ENCODE measurements around the gene GNAO1. TPM values are rescaled to one million over a fixed set of nuclear protein-coding genes. Genes with fewer than 3 reads are reported as not detected.

GNAO1 gene
- polyA plus RNA-seq, 1 of the 3 experiments (the other 2 are of a cell fraction), result 0.30 TPM

DNA sequence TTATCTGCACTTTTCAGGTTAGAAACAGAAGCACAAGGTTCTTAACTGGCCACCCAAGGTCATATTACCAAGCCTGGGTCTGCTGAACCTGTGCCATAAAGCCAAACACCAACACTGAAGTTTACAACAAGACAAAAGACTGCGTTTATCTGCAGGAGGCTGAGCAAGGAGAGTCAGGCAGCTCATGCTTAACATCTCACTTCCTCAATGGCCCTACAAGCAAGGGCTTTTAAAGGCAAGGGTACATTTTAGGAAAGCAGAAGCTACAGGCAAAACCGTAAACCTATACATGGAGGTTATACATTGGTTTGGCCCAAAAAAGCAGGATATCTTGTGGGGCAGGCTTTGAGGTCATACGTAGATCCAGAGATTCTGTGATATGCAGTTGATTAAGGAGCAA lies 91.2 kb downstream of the GNAO1 start:
- Histone ChIP-seq H3K9me3 (no peaks in the 10 kb centered on the region), H4K20me1 (ENCODE audit: insufficient read depth) (no peaks in the 10 kb centered on the region), H3K4me3 (ENCODE audit: low read depth in 2 of 2, low read length in 1 of 2) (no peak overlapping the region), H3K4me1 (ENCODE audit: control insufficient read depth in 1 of 2, insufficient read depth in 2 of 2, low read depth in 1 of 2, low read length in 1 of 2) (peaks cover 0 to 21% of the 10 kb centered on the region in 2 experiments; a peak in 1 of 4 replicates), H3K9me2 (no peaks in the 10 kb centered on the region), H2AFZ (ENCODE audit: low read depth) (no peak overlapping the region), H3K79me2 (ENCODE audit: insufficient read depth) (no peaks in the 10 kb centered on the region), H3K27ac (ENCODE audit: low read depth in 2 of 2, low read length in 1 of 2) (peak overlapping the region in 1 of 2 experiments; percentile 14; a peak in 1 of 4 replicates), H3K9ac (no peak overlapping the region), H3F3A (replicated peaks; ENCODE audit: insufficient read depth) (no peaks in the 10 kb centered on the region), H3K27me3 (ENCODE audit: insufficient read depth) (no peaks in the 10 kb centered on the region), H3K36me3 (replicated peaks in 1 of 2; ENCODE audit: control insufficient read depth in 1 of 2, insufficient read depth in 2 of 2, low read length in 1 of 2) (no peaks in the 10 kb centered on the region), H3K4me2 (no peak overlapping the region)
- TF ChIP-seq RCOR1 (IDR thresholded peaks at IDR 0.05; ENCODE audit: low read length) (no peak), EZH2phosphoT487 (IDR thresholded peaks at IDR 0.05; ENCODE audit: borderline replicate concordance, low read depth) (no peak), SMC3 (IDR thresholded peaks at IDR 0.05; ENCODE audit: low read depth, low read length) (no peak), FOSL2 (IDR thresholded peaks at IDR 0.05; ENCODE audit: borderline replicate concordance, low read depth) (no peak), RAD21 (IDR thresholded peaks at IDR 0.05; ENCODE audit: low read length) (no peak), JUND (IDR thresholded peaks at IDR 0.05) (no peak), FOXM1 (IDR thresholded peaks at IDR 0.05; ENCODE audit: low read depth) (no peak), TCF12 (IDR thresholded peaks at IDR 0.05) (no peak), FOXJ3 (CRISPR knock-in tag; IDR thresholded peaks at IDR 0.05) (no peak), RFX5 (IDR thresholded peaks at IDR 0.05; ENCODE audit: low read length) (no peak)
- TF ChIP-seq, protein P1, sequence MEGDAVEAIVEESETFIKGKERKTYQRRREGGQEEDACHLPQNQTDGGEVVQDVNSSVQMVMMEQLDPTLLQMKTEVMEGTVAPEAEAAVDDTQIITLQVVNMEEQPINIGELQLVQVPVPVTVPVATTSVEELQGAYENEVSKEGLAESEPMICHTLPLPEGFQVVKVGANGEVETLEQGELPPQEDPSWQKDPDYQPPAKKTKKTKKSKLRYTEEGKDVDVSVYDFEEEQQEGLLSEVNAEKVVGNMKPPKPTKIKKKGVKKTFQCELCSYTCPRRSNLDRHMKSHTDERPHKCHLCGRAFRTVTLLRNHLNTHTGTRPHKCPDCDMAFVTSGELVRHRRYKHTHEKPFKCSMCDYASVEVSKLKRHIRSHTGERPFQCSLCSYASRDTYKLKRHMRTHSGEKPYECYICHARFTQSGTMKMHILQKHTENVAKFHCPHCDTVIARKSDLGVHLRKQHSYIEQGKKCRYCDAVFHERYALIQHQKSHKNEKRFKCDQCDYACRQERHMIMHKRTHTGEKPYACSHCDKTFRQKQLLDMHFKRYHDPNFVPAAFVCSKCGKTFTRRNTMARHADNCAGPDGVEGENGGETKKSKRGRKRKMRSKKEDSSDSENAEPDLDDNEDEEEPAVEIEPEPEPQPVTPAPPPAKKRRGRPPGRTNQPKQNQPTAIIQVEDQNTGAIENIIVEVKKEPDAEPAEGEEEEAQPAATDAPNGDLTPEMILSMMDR (IDR thresholded peaks at IDR 0.05), result no peak
- TF ChIP-seq, protein P2, sequence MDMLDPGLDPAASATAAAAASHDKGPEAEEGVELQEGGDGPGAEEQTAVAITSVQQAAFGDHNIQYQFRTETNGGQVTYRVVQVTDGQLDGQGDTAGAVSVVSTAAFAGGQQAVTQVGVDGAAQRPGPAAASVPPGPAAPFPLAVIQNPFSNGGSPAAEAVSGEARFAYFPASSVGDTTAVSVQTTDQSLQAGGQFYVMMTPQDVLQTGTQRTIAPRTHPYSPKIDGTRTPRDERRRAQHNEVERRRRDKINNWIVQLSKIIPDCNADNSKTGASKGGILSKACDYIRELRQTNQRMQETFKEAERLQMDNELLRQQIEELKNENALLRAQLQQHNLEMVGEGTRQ (IDR thresholded peaks at IDR 0.05; ENCODE audit: borderline replicate concordance, low read depth, low read length), result no peak
- TF ChIP-seq, protein P3, sequence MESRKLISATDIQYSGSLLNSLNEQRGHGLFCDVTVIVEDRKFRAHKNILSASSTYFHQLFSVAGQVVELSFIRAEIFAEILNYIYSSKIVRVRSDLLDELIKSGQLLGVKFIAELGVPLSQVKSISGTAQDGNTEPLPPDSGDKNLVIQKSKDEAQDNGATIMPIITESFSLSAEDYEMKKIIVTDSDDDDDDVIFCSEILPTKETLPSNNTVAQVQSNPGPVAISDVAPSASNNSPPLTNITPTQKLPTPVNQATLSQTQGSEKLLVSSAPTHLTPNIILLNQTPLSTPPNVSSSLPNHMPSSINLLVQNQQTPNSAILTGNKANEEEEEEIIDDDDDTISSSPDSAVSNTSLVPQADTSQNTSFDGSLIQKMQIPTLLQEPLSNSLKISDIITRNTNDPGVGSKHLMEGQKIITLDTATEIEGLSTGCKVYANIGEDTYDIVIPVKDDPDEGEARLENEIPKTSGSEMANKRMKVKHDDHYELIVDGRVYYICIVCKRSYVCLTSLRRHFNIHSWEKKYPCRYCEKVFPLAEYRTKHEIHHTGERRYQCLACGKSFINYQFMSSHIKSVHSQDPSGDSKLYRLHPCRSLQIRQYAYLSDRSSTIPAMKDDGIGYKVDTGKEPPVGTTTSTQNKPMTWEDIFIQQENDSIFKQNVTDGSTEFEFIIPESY (IDR thresholded peaks at IDR 0.05; ENCODE audit: borderline replicate concordance, low read depth), result no peak
- TF ChIP-seq, protein P4, sequence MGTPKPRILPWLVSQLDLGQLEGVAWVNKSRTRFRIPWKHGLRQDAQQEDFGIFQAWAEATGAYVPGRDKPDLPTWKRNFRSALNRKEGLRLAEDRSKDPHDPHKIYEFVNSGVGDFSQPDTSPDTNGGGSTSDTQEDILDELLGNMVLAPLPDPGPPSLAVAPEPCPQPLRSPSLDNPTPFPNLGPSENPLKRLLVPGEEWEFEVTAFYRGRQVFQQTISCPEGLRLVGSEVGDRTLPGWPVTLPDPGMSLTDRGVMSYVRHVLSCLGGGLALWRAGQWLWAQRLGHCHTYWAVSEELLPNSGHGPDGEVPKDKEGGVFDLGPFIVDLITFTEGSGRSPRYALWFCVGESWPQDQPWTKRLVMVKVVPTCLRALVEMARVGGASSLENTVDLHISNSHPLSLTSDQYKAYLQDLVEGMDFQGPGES (IDR thresholded peaks at IDR 0.05; ENCODE audit: low read depth, low read length), result no peak
- WGBS (ENCODE audit: low lambda C conversion rate), result 52% methylated on average over 3 of the region's 3 CpGs
- CTCF ChIA-PET, result interaction anchor here (1.4 to 4.3 kb wide), 7 partner anchors 9 to 338 kb away, joined by 3 to 21 read pairs (median 4); no protein-coding TSS in a partner anchor
- no peak for DNase-seq
- POLR2A ChIA-PET, result no interaction called here
